GM12878 (cell line): ENCODE data around the gene ZNF232. TPM values are rescaled to one million over a fixed set of nuclear protein-coding genes. Genes with fewer than 3 reads are reported as not detected.

Experiments
- ASH2L ChIP-seq: fragments of 300-600, 200-600 bp; sonication (generic); IDR thresholded peaks from 2 replicates; pipeline ENCODE4 v1.6.1; 2017; ENCODE audit warnings: low read depth, mild to moderate bottlenecking, borderline replicate concordance
- ATF7 ChIP-seq: fragments of 450-650 bp; IDR thresholded peaks from 2 replicates; pipeline ENCODE4 v1.6.1; 2016; ENCODE audit warnings: low read depth, mild to moderate bottlenecking
- BHLHE40 ChIP-seq, 2 experiments: fragments of 450-650 bp in 1 of 2; IDR thresholded peaks; 2 replicates each; pipeline ENCODE4 v1.6.1; 2011 to 2017; ENCODE audit warnings: low read depth in 2 of 2, borderline replicate concordance in 1 of 2, improper control_type of control experiment in 1 of 2, low read length in 1 of 2, mild to moderate bottlenecking in 1 of 2
- CBFB ChIP-seq: IDR thresholded peaks from 2 replicates; pipeline ENCODE4 v1.6.1; 2016; ENCODE audit warnings: antibody characterized with exemption, low read depth
- MEF2A ChIP-seq: IDR thresholded peaks from 2 replicates; pipeline ENCODE4 v1.6.1; 2011; ENCODE audit warnings: low read depth, mild to moderate bottlenecking, low read length, moderate library complexity; ENCODE audit not compliant: insufficient read depth
- RBBP5 ChIP-seq: fragments of 200-600 bp; sonication (generic); conservative IDR thresholded peaks from 2 replicates; pipeline ENCODE4 v1.6.1; 2016
- RUNX3 ChIP-seq: IDR thresholded peaks from 2 replicates; pipeline ENCODE4 v1.6.1; 2012; ENCODE audit warnings: low read length, inconsistent platforms
- SMAD1 ChIP-seq: fragments of 450-650 bp; IDR thresholded peaks from 2 replicates; pipeline ENCODE4 v1.6.1; 2018; ENCODE audit warnings: mild to moderate bottlenecking, low read depth; ENCODE audit not compliant: partially characterized antibody
- SPI1 ChIP-seq: IDR thresholded peaks from 2 replicates; pipeline ENCODE4 v1.6.1; 2011; ENCODE audit warnings: low read depth, mild to moderate bottlenecking, low read length, moderate library complexity, borderline replicate concordance; ENCODE audit not compliant: insufficient read depth
- SUPT20H ChIP-seq: IDR thresholded peaks from 2 replicates; pipeline ENCODE4 v1.6.1; 2011; ENCODE audit warnings: low read depth, mild to moderate bottlenecking, low read length, moderate library complexity, borderline replicate concordance; ENCODE audit not compliant: control insufficient read depth
- USF1 ChIP-seq: IDR thresholded peaks from 2 replicates; pipeline ENCODE4 v1.6.1; 2011; ENCODE audit warnings: borderline replicate concordance, low read depth, mild to moderate bottlenecking, moderate library complexity, mixed read lengths, low read length; ENCODE audit not compliant: insufficient read depth; ENCODE audit errors: extremely low read length
- polyA plus RNA-seq, 11 experiments: library from polyadenylated mRNA; depleted of rRNA in 4 of 11; unstranded in 6 of 11; stranded (reverse) in 5 of 11; fragments of >200 nt; fragmentation: Nextera tagmentation in 4 of 11; fragmentation: Illumina TruSeq in 1 of 11; extraction: Ambion mirVana in 4 of 11; extraction: Trizol in 1 of 11; gene quantifications; 1 replicate in 1 of 11; 2 replicates in 10 of 11; pipeline versions ENCODE4 v1.2.1 to v1.2.3, GENCODE V29; 2011 to 2016; ENCODE audit warnings: inconsistent platforms in 2 of 11, missing spikeins in 2 of 11, low read depth in 1 of 11
- total RNA-seq, 4 experiments: library from RNA; depleted of rRNA in 3 of 4; stranded (reverse); fragments of >200 nt in 3 of 4; fragmentation: Illumina TruSeq in 1 of 4; extraction: Trizol in 1 of 4; gene quantifications; 2 replicates each; pipeline versions ENCODE4 v1.2.1 to v1.2.3, GENCODE V29; 2013 to 2021
- TF ChIP-seq, protein P1 (sequence below): IDR thresholded peaks from 2 replicates; pipeline ENCODE4 v1.6.1; 2012; ENCODE audit warnings: low read depth, low read length, improper control_type of control experiment
- TF ChIP-seq, protein P2 (sequence below): IDR thresholded peaks from 2 replicates; pipeline ENCODE4 v1.6.1; 2011; ENCODE audit warnings: low read depth, low read length, improper control_type of control experiment, borderline replicate concordance

ZNF232 gene
- total and polyA plus RNA-seq, 10 of the 15 experiments (the other 5 are each of a cell fraction or from before 2014, with no cell fraction given) = 10.1 to 15.7 (median 12.9) TPM

DNA sequence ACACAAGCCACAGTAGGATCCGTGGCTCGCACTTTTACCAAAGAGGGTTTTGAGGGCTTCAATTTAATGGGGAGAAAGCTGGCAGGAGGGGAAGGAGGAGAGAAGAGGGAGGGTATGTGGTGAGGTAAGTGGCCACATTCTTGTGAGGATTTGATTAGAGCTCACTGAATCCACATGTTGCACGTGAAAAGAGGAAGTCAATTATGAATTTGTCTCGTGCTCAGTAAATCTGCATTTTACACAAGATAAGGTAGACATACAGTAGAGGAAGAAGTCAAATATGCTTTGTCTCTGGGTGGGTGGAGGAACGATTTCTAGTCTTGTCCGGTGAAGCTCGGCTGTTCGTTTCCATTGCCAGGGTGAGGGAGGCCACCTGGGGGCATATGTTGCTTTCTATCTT lies 862 bp downstream of the ZNF232 start (continued):
- TF ChIP-seq CBFB = no peak
- no peak for TF ChIP-seq SUPT20H
- TF ChIP-seq, protein P1, sequence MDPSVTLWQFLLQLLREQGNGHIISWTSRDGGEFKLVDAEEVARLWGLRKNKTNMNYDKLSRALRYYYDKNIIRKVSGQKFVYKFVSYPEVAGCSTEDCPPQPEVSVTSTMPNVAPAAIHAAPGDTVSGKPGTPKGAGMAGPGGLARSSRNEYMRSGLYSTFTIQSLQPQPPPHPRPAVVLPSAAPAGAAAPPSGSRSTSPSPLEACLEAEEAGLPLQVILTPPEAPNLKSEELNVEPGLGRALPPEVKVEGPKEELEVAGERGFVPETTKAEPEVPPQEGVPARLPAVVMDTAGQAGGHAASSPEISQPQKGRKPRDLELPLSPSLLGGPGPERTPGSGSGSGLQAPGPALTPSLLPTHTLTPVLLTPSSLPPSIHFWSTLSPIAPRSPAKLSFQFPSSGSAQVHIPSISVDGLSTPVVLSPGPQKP = no peak
- no peak for TF ChIP-seq USF1
- TF ChIP-seq MEF2A = no peak
- no peak for TF ChIP-seq SMAD1
- peak; percentile 86 to 91 for TF ChIP-seq BHLHE40 (IDR thresholded peaks at IDR 0.05; ENCODE audit: borderline replicate concordance in 1 of 2, low read depth in 2 of 2, low read length in 1 of 2)
- 0 out of 2 replicates have a peak, but pooled peaks have one; percentile 9 for TF ChIP-seq RUNX3
- no peak for TF ChIP-seq RBBP5
- TF ChIP-seq, protein P2, sequence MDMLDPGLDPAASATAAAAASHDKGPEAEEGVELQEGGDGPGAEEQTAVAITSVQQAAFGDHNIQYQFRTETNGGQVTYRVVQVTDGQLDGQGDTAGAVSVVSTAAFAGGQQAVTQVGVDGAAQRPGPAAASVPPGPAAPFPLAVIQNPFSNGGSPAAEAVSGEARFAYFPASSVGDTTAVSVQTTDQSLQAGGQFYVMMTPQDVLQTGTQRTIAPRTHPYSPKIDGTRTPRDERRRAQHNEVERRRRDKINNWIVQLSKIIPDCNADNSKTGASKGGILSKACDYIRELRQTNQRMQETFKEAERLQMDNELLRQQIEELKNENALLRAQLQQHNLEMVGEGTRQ = no peak
- TF ChIP-seq SPI1 = peak; percentile 92
- TF ChIP-seq ASH2L = no peak
- no peak for TF ChIP-seq ATF7
